ENCODE data around the gene RAP1GDS1.

The RAP1GDS1 gene

GRCh38 chr4:98433691-98434090 lies 172.5 kb downstream of the RAP1GDS1 start:
- in situ Hi-C loops (cut with MboI; ENCODE audit: low sequenced_read_pairs, unreplicated experiment) = no loop called here
- no peak for TF ChIP-seq CTCF (IDR thresholded peaks at IDR 0.05; ENCODE audit: borderline replicate concordance, control extremely low read depth, extremely low read depth, insufficient read depth, missing control alignments)
- DNase-seq (ENCODE audit: low spot score) = no peak

GRCh38 chr4:98434816-98435215 lies 173.6 kb downstream of the RAP1GDS1 start:
- in situ Hi-C loops (cut with MboI; ENCODE audit: low sequenced_read_pairs, unreplicated experiment) = no loop called here
- no peak for TF ChIP-seq CTCF (IDR thresholded peaks at IDR 0.05; ENCODE audit: borderline replicate concordance, control extremely low read depth, extremely low read depth, insufficient read depth, missing control alignments)
- DNase-seq (ENCODE audit: low spot score) = no peak

GRCh38 chr4:98444371-98444770 lies 183.2 kb downstream of the RAP1GDS1 start:
- in situ Hi-C loops (cut with MboI; ENCODE audit: low sequenced_read_pairs, unreplicated experiment) = no loop called here
- DNase-seq (ENCODE audit: low spot score) = no peak
- TF ChIP-seq CTCF (IDR thresholded peaks at IDR 0.05; ENCODE audit: borderline replicate concordance, control extremely low read depth, extremely low read depth, insufficient read depth, missing control alignments) = no peak

- in situ Hi-C loops (cut with MboI; ENCODE audit: low sequenced_read_pairs, unreplicated experiment) = no loop called here
- DNase-seq (ENCODE audit: low spot score) = peak; percentile 37
Observed at GRCh38 chr4:98446499-98447375, 185.6 kb downstream of the RAP1GDS1 start.

GRCh38 chr4:98447648-98448047 lies 186.5 kb downstream of the RAP1GDS1 start:
- no peak for TF ChIP-seq CTCF (IDR thresholded peaks at IDR 0.05; ENCODE audit: borderline replicate concordance, control extremely low read depth, extremely low read depth, insufficient read depth, missing control alignments)
- in situ Hi-C loops (cut with MboI; ENCODE audit: low sequenced_read_pairs, unreplicated experiment) = no loop called here
- no peak for DNase-seq (ENCODE audit: low spot score)

More at GRCh38 chr4:98446499-98447375, 185.6 kb downstream of the RAP1GDS1 start:
- TF ChIP-seq CTCF (IDR thresholded peaks at IDR 0.05; ENCODE audit: borderline replicate concordance, control extremely low read depth, extremely low read depth, insufficient read depth, missing control alignments) = no peak

GRCh38 chr4:98448908-98449307 lies 187.7 kb downstream of the RAP1GDS1 start:
- in situ Hi-C loops (cut with MboI; ENCODE audit: low sequenced_read_pairs, unreplicated experiment) = no loop called here
- no peak for DNase-seq (ENCODE audit: low spot score)
- TF ChIP-seq CTCF (IDR thresholded peaks at IDR 0.05; ENCODE audit: borderline replicate concordance, control extremely low read depth, extremely low read depth, insufficient read depth, missing control alignments) = no peak
